NCI-H2196 (cell line): Measurements from ENCODE around the gene TMEM132E.

Experiments used
- DNase-seq: peaks from one replicate; lab custom pipeline; 2025; ENCODE audit not compliant: unreplicated experiment; lab: John Stamatoyannopoulos, UW

TMEM132E gene

DNA sequence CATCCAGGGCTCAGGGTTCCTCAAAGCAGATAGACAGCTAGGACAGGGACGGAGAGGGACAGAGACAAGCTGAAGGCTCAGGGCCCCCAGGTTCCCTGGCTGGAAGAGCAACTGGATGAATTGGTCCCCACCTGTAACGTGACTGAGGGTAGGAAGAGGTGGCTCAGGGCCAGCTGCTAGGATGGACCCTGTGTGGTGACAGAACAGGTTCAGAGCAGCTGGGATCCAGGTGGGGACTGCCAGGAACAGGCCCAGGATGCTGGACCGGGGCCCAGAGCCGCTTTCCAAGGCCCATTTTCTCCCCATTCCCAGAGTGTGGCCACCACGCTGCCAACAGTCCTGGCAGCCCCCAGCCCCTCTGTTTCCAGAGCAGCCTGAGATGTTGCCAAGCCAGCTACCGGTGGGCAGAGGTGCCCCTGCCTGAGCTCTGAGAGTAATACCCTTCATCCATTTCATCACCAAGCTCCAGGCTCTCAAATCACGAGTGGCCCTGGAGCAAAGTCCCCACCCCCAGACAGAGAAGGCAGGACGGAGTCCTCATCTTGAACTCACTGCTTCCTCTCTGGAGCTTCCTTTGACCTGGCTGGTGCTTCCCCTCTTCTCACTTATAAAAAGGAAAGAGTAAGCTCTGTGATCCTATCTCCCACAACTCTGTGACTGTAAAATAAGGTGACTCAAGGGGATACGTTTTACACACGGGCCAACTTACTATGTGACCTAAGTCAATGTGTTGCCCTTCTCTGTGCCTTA is 79.6 kb downstream of the TMEM132E start:
- no peak for DNase-seq

DNA sequence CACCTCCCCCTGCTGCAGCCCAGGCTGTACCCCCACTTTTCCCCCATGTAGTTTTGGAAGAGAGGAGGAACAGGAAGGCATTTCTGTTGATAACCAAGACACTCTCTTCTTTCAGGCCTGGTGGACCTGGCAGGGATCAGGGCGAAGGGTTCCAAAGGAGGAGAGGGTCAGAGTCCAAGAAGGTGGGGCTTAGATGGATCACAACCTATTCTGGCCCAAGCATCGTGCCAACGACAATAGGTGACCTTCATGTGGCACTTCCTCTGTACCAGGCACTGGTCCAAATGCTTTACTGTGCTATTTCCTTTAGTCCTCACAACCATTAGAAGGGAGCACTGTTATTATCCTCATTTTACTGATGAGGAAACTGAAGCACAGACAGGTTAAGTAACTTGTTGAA is 84.3 kb downstream of the TMEM132E start:
- DNase-seq, result no peak

DNA sequence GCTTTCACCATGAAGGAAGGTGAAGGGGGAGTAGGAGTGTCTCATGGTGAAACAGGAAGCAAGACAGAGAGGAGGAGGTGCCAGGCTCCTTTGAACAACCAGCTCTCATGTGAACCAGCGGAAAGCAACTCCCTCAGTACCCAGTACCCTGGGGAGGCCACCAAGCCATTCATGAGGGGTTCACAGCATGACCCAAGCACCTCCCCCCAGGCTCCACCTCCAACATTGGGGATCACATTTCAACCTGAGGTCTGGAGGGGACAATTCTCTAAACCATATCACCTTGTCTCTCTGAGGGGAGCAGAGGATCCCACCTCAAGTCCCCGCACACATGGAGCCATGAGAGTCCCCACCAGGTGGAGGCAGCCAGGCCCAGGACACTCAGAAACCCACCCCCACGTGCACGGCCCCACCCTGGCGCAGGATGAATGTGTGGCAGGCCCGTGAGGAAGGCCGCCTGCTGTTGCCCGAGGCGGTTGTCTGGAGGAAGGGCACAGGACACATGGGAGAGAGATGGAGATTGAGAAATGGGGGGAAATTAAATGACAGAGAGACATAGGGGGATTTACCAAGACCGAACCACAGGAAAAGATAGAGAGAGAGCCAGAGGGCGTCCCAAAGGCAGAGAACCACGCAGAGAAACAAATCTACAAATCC is 85.9 kb downstream of the TMEM132E start:
- no peak for DNase-seq

DNA sequence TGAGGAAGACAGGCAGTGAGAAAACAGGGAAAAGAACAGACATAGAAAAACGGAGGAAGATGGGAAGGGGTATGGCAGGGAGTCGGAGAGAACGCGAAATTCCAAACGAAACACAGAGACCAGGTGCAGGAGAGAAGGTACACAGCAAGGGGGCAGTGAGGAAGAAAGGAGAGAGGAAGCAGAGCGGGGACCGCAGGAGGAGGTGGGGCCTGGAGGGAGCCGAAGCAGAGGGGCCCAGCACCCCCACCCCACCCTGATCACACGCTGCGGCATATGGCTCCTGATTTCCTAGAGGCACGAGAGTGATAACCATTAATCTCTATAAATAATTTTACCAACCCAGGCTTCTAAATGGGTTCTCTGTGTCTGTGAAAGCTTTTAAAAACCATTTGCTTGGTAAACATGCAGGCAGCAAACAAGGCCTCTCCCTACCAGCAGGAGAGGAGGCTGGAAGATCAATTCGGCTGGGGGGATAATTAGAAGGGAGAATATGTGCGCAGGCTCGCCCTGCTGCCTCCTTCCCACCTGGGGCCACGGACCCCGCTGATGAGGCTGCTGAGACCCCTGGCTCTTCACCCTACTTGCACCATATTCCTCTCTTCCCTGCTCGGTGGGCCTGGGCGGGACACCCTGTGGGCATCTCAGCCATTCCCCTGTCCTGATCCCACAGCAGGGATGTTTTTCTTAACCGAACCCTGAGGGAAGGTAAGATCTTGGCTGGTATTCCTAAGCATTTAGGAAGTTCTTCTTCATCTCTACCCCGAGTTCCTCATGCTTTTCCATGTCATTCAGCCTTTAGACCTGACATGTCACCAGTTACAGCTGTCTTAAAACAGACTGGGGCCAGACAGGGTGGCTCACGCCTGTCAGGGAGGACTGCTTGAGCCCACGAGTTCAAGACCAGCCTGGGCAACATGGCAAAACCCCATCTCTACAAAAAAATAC is 86.7 kb downstream of the TMEM132E start:
- no peak for DNase-seq

DNA sequence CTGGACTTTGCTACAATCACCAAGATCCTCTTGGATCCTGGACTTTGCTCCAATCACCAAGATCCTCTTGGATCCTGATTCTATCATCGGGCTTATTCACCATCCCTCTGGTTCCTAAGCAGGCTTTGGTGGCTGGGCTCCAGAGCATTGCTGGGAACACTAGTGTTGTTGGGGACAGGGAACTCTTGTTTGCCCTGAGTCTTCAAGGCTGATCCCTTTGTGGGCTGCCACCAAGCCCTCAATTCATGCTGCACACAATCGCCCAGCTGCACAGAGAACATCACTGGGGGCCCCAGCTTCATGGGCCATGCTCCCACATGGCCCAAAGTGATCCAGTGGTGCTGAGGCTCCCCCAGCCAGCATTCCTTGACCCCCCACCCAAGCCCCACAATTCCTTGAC is 88.3 kb downstream of the TMEM132E start:
- DNase-seq, result no peak

DNA sequence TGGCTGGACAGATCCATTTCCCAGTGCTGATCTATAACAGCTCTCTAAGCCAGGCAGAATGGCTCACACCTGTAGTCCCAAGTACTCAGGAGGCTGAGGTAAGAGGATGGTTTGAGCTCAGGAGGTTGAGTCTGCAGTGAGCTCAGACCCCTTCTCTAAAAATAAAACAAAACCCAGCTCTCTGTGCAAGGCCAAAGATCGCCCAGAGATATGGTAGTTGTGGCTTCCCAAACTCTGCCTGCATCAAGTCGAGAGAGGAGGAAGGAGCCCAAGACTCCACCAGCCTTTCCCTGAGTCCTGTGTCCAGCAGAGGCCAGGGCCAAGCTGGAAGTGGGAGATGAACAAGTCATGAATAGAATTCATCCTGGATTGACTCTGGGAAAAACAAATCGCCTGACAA is 88.8 kb downstream of the TMEM132E start:
- no peak for DNase-seq

DNA sequence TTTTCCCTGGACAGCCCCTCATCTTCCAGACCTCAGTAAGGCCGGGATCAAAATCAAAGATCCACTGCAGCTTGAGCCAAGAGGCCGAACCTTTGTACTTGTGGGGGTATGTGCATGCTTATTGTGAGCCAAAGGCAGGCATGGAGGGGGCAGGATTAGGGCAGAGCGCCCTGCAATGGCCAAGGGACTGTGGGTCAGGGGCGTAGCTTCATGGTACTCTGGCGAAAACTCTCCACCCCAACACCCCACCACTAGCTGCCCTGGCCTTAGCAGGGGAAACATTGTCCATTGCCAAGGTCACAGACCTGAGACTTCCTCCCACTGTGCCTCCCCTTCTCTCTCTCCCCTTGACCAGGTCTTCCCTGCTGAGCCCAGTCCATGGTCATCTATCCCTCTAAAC is 90.1 kb downstream of the TMEM132E start:
- no peak for DNase-seq

DNA sequence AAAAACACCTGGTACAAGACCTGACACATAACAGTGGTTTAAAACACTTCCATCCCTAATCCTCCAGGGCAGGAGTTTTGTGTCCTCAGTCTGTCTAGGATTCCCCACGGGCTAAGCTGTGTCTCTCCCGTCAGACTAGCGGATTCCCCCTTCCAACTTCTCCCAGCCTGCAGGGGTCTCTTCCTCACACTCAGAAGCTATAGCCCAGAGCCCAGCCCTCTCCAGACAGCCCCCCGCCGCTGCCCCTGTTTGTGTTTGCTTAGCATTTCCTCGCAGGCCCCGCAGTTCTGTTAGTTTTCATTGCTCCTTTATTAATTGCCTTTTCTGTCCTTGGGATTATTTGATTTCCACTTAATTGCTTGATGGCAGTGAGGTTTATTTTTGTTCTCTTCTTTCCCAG is 91.2 kb downstream of the TMEM132E start:
- DNase-seq, result no peak

DNA sequence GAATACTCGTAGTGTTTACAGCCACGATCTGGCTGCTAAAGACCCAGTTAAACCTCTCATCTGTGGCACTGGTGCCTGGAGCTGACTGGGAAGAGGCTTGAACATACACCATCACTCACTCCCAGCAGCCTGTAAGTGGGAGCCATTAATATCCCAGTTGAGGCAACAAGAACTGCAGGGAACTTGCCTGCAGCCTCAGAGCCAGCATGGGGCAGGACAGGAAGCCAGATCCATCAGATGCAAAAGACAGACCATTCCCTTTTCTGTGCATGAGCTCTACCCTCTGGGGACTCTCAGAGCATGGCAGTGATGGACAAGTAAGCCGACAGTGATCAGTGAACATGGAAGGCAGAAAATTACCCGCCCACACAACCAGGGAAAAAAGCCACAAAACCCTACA is 91.8 kb downstream of the TMEM132E start:
- no peak for DNase-seq

DNA sequence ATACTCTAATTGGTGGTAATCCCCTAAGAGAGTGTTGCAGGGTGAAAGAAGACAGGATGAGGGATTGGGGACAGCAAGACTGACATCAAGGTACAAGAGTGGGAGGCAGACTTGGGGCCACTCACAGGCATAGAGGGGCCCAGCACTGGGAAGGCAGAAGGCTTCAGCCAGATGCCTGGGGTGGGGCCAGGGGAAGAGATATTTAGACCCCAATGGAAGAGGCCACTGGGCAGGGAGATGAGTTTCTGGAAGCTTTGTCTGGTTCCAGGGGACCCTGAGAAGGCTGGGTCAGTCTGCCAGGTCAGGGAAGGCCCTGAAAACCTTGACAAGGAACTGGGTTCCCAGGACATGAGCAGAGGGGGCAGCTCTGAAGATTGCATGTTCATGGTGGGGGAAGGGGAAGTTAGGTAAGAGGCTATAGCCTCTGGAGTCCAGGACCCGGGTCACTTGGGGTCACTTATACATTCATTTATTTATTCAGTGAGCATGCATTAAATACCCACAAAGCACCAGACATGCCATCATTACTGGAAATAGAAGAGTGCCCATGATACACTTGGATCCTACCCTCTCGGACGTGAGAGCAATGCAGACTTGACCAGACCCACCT is 92.9 kb downstream of the TMEM132E start:
- DNase-seq, result no peak

DNA sequence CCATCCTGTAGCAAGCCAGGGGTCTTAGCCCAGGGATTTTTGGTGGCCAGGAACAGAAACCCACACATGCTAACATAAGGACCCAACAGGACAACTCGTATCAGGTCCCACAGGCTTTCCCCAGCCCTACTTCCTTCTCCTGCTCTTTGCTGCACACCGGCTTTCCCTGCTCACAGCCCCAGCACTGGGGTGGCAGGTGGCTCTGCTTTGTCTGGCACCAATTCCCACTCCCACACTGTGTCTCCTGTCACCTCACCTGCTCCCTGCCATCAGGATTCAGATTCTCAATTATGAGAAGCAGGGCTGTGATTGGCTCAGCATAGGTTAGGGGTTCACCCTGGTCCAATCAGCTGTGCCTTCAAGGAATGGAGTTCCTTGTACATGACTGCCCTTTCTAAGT is 94.1 kb downstream of the TMEM132E start:
- DNase-seq, result no peak

DNA sequence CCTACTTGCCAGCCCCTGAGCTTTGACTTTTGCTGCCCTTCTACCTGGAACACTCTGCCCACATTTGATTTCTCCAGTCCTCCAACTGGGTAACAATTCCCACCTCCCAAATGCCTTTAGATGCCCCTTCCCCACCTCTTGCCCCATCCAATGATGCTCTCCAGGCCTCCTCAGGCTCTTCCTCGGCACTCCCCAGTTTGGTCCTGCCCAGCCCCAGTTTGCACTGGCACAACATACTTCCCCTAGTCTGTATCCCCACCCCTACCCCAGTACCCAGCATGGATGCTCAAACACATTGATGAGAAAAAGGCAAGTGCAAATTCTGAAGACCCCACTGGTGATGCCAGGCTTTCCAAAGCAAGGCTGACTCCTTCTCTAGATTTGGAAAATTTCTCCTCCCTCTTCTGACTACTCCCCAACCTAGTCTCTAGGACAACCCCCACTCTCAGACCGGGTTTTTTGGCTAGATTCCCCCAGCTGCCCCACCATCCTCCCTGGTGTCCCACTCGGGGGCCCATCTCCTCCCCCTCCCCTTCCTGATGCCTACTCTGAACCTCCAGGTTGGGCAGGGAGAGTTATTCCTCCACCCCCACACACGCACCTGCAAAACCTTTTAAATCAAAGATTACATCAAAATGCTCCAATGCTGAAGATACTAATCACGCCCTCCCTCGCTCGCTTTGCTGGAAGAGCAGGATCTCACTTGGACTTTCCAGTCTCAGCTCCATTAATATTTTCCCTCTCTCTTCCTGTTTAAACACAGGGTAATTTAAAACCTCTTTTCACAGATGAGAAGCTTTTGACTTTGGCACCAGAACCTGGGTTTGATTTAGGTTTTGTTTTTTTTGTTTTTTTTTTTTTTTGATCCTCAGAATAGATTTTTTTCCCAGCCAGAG is 94.9 kb downstream of the TMEM132E start:
- peak; percentile 2 for DNase-seq

DNA sequence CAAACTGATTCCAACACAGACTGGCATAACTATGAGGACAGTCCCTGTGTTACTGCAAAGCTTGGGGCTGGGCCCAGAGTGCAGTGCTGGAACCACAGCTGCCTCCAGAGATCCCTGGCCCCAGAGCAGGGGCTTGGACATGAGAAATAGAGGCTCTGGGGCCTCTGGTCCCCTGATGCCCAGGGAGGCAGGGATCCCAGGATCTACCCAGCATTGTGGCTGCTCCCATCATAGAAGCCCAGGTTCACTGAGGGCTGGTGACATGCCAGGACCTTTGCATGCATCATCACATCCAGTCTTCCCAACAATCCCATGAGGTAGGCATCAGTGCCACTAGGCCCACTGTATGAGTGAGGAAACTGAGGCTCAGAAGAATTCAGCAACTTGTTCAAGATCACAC is 95.8 kb downstream of the TMEM132E start:
- DNase-seq, result no peak

DNA sequence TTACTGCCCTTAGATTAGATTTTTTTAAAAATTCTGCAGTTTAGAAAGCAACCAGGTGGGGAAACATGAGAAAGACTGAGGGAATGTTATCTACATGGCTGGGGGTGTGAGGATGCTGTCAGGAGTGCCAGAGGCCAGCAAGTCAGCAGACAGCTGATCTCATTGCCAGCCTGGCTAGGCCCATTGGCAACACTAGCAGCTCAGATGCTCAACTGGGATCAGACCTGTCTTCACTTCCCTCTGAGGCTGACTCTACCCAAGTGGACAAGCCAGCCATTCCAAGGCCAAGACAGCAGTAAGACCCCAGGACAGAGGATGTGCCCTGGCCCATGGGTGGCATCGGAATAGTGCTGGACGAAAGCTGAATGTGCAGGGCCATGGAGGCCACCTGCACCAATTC is 96.2 kb downstream of the TMEM132E start:
- DNase-seq, result no peak

DNA sequence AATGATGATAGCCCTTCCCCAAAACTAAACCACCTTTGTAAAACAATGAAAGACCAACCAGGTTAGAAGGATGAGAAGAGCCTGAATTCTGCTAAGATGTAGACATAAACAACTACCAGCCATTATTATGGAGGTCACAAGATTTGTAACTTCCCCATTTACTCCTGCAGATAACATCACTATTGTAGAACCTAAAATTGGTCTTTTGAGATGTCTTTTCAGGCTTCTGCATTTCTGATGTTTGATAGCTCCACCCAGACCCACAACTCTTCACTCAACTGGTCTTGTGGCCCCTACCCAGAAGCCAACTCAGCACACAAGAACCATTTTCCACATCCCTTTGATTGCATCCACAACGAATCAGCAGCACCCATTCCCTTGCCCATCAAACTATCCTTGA is 100.8 kb downstream of the TMEM132E start:
- no peak for DNase-seq

DNA sequence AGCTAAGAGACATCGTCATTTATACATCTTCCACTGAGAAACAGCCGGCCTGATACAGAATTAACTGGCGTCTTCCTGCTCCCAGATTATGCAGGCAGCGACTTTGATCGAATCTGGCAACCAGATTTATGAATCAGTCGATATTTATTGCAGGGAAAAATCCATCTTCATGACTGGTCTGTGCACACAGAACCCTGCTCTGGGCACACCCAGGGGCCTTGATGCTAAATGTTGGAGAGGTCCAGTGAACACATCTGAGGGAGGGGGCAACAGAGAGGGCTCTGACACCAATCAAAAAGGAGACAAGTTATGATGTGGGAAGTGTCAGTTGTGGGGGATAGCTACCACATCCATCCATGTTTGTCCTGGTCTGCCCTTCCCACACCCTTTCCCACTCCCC is 102.9 kb downstream of the TMEM132E start:
- no peak for DNase-seq

DNA sequence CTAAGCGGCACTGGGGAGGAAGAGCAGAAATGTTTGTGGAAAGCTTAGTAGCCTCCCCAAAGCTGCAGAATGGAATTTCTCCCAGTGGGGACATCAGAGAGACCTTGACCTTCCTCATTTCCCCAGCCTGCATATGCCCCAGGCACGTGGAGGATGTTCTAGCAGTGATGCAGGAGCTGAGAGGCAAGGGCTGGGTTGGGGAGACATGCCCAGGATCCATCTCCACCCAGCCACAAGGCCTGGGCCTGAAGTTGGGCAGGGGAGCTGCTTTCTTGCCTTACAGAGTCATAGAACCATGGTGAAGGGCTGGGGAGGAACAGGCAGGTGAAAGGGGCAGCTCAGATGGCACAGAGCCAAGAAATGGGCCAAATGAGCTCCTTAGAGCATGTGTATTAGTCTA is 104.0 kb downstream of the TMEM132E start:
- DNase-seq, result no peak
